Measurements from ENCODE around the gene ICAM5. TPM values are rescaled to one million over a fixed set of nuclear protein-coding genes. Genes with fewer than 3 reads are reported as not detected.

The ICAM5 gene
- total RNA-seq, 4 donors from 2014 or later = 0.23 to 0.45 (median 0.37) TPM

- no peak for TF ChIP-seq POLR2AphosphoS5 (IDR thresholded peaks at IDR 0.05)
- TF ChIP-seq EP300 (IDR thresholded peaks at IDR 0.05) = no peak
- peaks cover 20 to 34% (median 25%) of the 10 kb centered on the region in 4 donors for H3K4me1 ChIP-seq
- intact Hi-C loops (cut with DNase I) = no loop called here
- no peak for DNase-seq (ENCODE audit: extremely low spot score)
- H3K27ac ChIP-seq (replicated peaks in 1 of 4) = no peak overlapping the region
- H3K27me3 ChIP-seq = peaks cover 0 to 52% (median 17%) of the 10 kb centered on the region in 4 donors
- H3K9me3 ChIP-seq = no peaks in the 10 kb centered on the region
- WGBS = 76% methylated on average over 22 of the region's 23 CpGs
- peaks cover 11 to 47% (median 29%) of the 10 kb centered on the region in 4 donors for H3K36me3 ChIP-seq
- H3K4me3 ChIP-seq = no peak overlapping the region
Observed at GRCh38 chr19:10283301-10284064, 6.3 kb upstream of the ICAM5 start.

- Histone ChIP-seq H3K27ac (replicated peaks in 1 of 4) (no peak overlapping the region), H3K4me3 (no peak overlapping the region), H3K4me1 (peaks cover 28 to 38% (median 34%) of the 10 kb centered on the region in 4 donors), H3K9me3 (no peaks in the 10 kb centered on the region), H3K36me3 (peaks cover 7 to 39% (median 29%) of the 10 kb centered on the region in 4 donors), H3K27me3 (peaks cover 0 to 60% (median 25%) of the 10 kb centered on the region in 4 donors)
- TF ChIP-seq CTCF (IDR thresholded peaks at IDR 0.05) = no peak
- no peak for TF ChIP-seq EP300 (IDR thresholded peaks at IDR 0.05)
- no peak for TF ChIP-seq POLR2A (IDR thresholded peaks at IDR 0.05; ENCODE audit: low read depth)
- no peak for TF ChIP-seq POLR2AphosphoS5 (IDR thresholded peaks at IDR 0.05)
- intact Hi-C loops (cut with DNase I) = no loop called here
- no peak for DNase-seq (ENCODE audit: extremely low spot score)
- 93% methylated on average over 31 of the region's 34 CpGs for WGBS
Observed at GRCh38 chr19:10284065-10284959, 5.4 kb upstream of the ICAM5 start.

- intact Hi-C loops (cut with DNase I) = no loop called here
- H3K36me3 ChIP-seq = peaks cover 7 to 38% (median 27%) of the 10 kb centered on the region in 4 donors
- TF ChIP-seq CTCF (IDR thresholded peaks at IDR 0.05) (no peak), POLR2AphosphoS5 (IDR thresholded peaks at IDR 0.05) (no peak), EP300 (IDR thresholded peaks at IDR 0.05) (no peak), POLR2A (IDR thresholded peaks at IDR 0.05; ENCODE audit: low read depth) (no peak)
Observed at GRCh38 chr19:10284960-10285278, 4.8 kb upstream of the ICAM5 start.

GRCh38 chr19:10285393-10285792 lies 4.4 kb upstream of the ICAM5 start:
- H3K27me3 ChIP-seq = peaks cover 0 to 71% (median 35%) of the 10 kb centered on the region in 4 donors
- peaks cover 7 to 38% (median 26%) of the 10 kb centered on the region in 4 donors for H3K36me3 ChIP-seq
- no peak for DNase-seq (ENCODE audit: extremely low spot score)
- no peak overlapping the region for H3K4me3 ChIP-seq
- intact Hi-C loops (cut with DNase I) = no loop called here
- H3K9me3 ChIP-seq = no peaks in the 10 kb centered on the region
- no peak for TF ChIP-seq EP300 (IDR thresholded peaks at IDR 0.05)
- TF ChIP-seq POLR2AphosphoS5 (IDR thresholded peaks at IDR 0.05) = no peak
- TF ChIP-seq POLR2A (IDR thresholded peaks at IDR 0.05; ENCODE audit: low read depth) = no peak
- no peak for TF ChIP-seq CTCF (IDR thresholded peaks at IDR 0.05)
- peaks cover 39 to 49% (median 44%) of the 10 kb centered on the region in 4 donors for H3K4me1 ChIP-seq
- H3K27ac ChIP-seq (replicated peaks in 1 of 4) = no peak overlapping the region
- WGBS = 94% methylated on average over 2 of the region's 4 CpGs

More at GRCh38 chr19:10284960-10285278, 4.8 kb upstream of the ICAM5 start:
- Histone ChIP-seq H3K4me1 (peaks cover 34 to 44% (median 40%) of the 10 kb centered on the region in 4 donors), H3K27ac (replicated peaks in 1 of 4) (no peak overlapping the region), H3K27me3 (peaks cover 0 to 66% (median 31%) of the 10 kb centered on the region in 4 donors), H3K4me3 (no peak overlapping the region), H3K9me3 (no peaks in the 10 kb centered on the region)
- DNase-seq (ENCODE audit: extremely low spot score) = no peak
- WGBS = 99% methylated on average over 10 of the region's 13 CpGs
